K562 (cell line): ENCODE results near the gene VPS13C. TPM values are rescaled to one million over a fixed set of nuclear protein-coding genes. Genes with fewer than 3 reads are reported as not detected.

Experiments
- ATAC-seq: fragments of 200-7000 bp; cut with Tn5 transposase; 3 replicates; pipeline ENCODE4 v1.9.1; 2020; ENCODE audit warnings: moderate library complexity
- BruUV-seq: library from RNA; stranded (reverse); fragments of 400-500 nt; replicated peaks from 2 replicates; lab custom pipeline; 2021; lab: Mats Ljungman, UMichigan
- CTCF ChIA-PET: fragments of 300-600 bp; formaldehyde crosslinking; extraction: SDS; loops from one replicate; lab custom pipeline; 2021; ENCODE audit warnings: low intra/inter-chr PET ratio; lab: Yijun Ruan, JAX
- POLR2A ChIA-PET: fragments of 300-600, 350-650 bp; sonication (Branson Sonifier 250); formaldehyde crosslinking; extraction: SDS; loops from one replicate; lab custom pipeline; 2021; ENCODE audit warnings: antibody characterized with exemption, inconsistent platforms; lab: Yijun Ruan, JAX
- DNase-seq, 4 experiments: peaks; one replicate each; pipeline versions ENCODE4 v3.0.0 to v3.0.0-alpha.2; 2011 to 2018; ENCODE audit warnings: low spot score in 3 of 4, mixed read lengths in 3 of 4; ENCODE audit errors: extremely low read depth in 1 of 4
- FAIRE-seq: peaks from 2 replicates; lab custom pipeline; 2011; peaks lifted over from hg19 to GRCh38; lab: Jason Lieb, UNC
- H2AFZ ChIP-seq: 2 replicates; pipeline ENCODE4 v1.6.0; 2011; ENCODE audit warnings: low read depth, low read length, control low read depth, inconsistent platforms
- H3K27ac ChIP-seq: fragments of 200-600 bp; 3 replicates; pipeline ENCODE4 v1.8.0; 2011; ENCODE audit warnings: low read depth, mild to moderate bottlenecking, control low read depth, inconsistent platforms, low read length, moderate library complexity, mixed read lengths; ENCODE audit errors: extremely low read depth
- H3K27me3 ChIP-seq, 2 experiments: fragments of 300-600 bp in 1 of 2; 2 replicates in 1 of 2; 3 replicates in 1 of 2; pipeline versions ENCODE4 v1.6.0 to v1.8.0; 2011; ENCODE audit warnings: inconsistent platforms in 2 of 2, low read length in 2 of 2, mild to moderate bottlenecking in 1 of 2, mixed read lengths in 1 of 2, moderate library complexity in 1 of 2; ENCODE audit not compliant: control insufficient read depth in 2 of 2, insufficient read depth in 2 of 2
- H3K36me3 ChIP-seq: fragments of 300-600 bp; 3 replicates; pipeline ENCODE4 v1.8.0; 2011; ENCODE audit warnings: mild to moderate bottlenecking, low read length, inconsistent platforms; ENCODE audit not compliant: control insufficient read depth, insufficient read depth
- H3K4me1 ChIP-seq, 2 experiments: fragments of 200-600 bp in 1 of 2; replicated peaks in 1 of 2; 2 replicates in 1 of 2; 3 replicates in 1 of 2; pipeline versions ENCODE4 v1.5.1 to v1.8.0; 2011; ENCODE audit warnings: inconsistent platforms in 2 of 2, low read length in 2 of 2, mild to moderate bottlenecking in 1 of 2, mixed read lengths in 1 of 2, moderate library complexity in 1 of 2; ENCODE audit not compliant: control insufficient read depth in 2 of 2, insufficient read depth in 2 of 2
- H3K4me2 ChIP-seq: 2 replicates; pipeline ENCODE4 v1.6.1; 2011; ENCODE audit warnings: low read length, control low read depth, inconsistent platforms, mixed read lengths; ENCODE audit not compliant: insufficient read depth
- H3K4me3 ChIP-seq: fragments of 200-600 bp; sonication (generic), shearing (Covaris generic); 2 replicates; pipeline ENCODE4 v1.5.1; 2016; ENCODE audit warnings: control low read depth, inconsistent platforms
- H3K79me2 ChIP-seq: fragments of 200-600 bp; 3 replicates; pipeline ENCODE4 v1.8.0; 2011; ENCODE audit warnings: low read length, inconsistent platforms; ENCODE audit not compliant: control insufficient read depth, insufficient read depth
- H3K9ac ChIP-seq, 2 experiments: 2 replicates each; pipeline versions ENCODE4 v1.6.0 to v1.6.1; 2011; ENCODE audit warnings: low read depth in 2 of 2, low read length in 2 of 2, control low read depth in 1 of 2, inconsistent platforms in 1 of 2, mild to moderate bottlenecking in 1 of 2, mixed read lengths in 1 of 2; ENCODE audit not compliant: insufficient read depth in 1 of 2
- H3K9me1 ChIP-seq: one replicate; pipeline ENCODE4 v1.6.0; 2011; ENCODE audit warnings: inconsistent platforms, mild to moderate bottlenecking, low read length, moderate library complexity; ENCODE audit not compliant: control insufficient read depth, insufficient read depth
- H3K9me3 ChIP-seq: replicated peaks from 2 replicates; pipeline ENCODE4 v1.5.1; 2011; ENCODE audit warnings: low read depth, low read length, inconsistent platforms; ENCODE audit not compliant: control insufficient read depth, insufficient read depth
- H4K20me1 ChIP-seq: replicated peaks from 2 replicates; pipeline ENCODE4 v1.6.1; 2011; ENCODE audit warnings: low read length, inconsistent platforms, mixed read lengths; ENCODE audit not compliant: control insufficient read depth, insufficient read depth
- E2F8 ChIP-seq: fragments of 450-650 bp; IDR thresholded peaks from 2 replicates; pipeline ENCODE4 v1.7.1; 2018; ENCODE audit warnings: mild to moderate bottlenecking, low read depth; ENCODE audit not compliant: partially characterized antibody
- HES1 ChIP-seq: fragments of 450-650 bp; IDR thresholded peaks from 2 replicates; pipeline ENCODE4 v1.6.1; 2016; ENCODE audit warnings: low read depth, mild to moderate bottlenecking, moderate library complexity
- PCBP2 ChIP-seq: fragments of 200-400 bp; formaldehyde crosslinking; IDR thresholded peaks from 2 replicates; pipeline ENCODE4 v1.6.1; 2018; ENCODE audit warnings: low read length, low read depth, mild to moderate bottlenecking, moderate library complexity; ENCODE audit not compliant: poor library complexity, severe bottlenecking
- TCF7L2 ChIP-seq: fragments of 150-350 bp; IDR thresholded peaks from 2 replicates; pipeline ENCODE4 v1.6.1; 2016; ENCODE audit warnings: low read depth, mild to moderate bottlenecking, low read length, moderate library complexity
- ZNF140 ChIP-seq: fragments of 250-450 bp; sonication (Bioruptor Pico); IDR thresholded peaks from 2 replicates; pipeline ENCODE4 v1.8.0; 2021; ENCODE audit warnings: moderate library complexity, mild to moderate bottlenecking, inconsistent platforms
- ZNF24 ChIP-seq: fragments of 450-650 bp; IDR thresholded peaks from 2 replicates; pipeline ENCODE4 v1.6.1; 2016
- WGBS: fragments of 100-300 bp; shearing (Covaris generic); methylation state at CpG from one replicate; pipeline ENCODE4 v1.1.6; 2016; ENCODE audit warnings: low coverage, mixed read lengths; ENCODE audit not compliant: insufficient coverage; ENCODE audit errors: missing lambda C conversion rate; 5-methylcytosine and 5-hydroxymethylcytosine counted together
- in situ Hi-C: fragments of 300-500 bp; cut with MboI; formaldehyde crosslinking; loops from 4 replicates; pipeline ENCODE4 v1.15.0; 2018; ENCODE audit warnings: inconsistent platforms, mixed read lengths
- intact Hi-C: fragments of 100-400 bp; cut with micrococcal nuclease; formaldehyde crosslinking; loops from 2 replicates; pipeline ENCODE4 v1.14.2; 2022
- polyA plus RNA-seq, 8 experiments: library from polyadenylated mRNA; depleted of rRNA in 4 of 8; stranded (reverse) in 5 of 8; unstranded in 3 of 8; fragments of >200 nt; fragmentation: Nextera tagmentation in 2 of 8; fragmentation: Illumina TruSeq in 1 of 8; extraction: Ambion mirVana in 2 of 8; extraction: Trizol in 1 of 8; gene quantifications; 2 replicates each; pipeline versions ENCODE4 v1.2.1 to v1.2.3, GENCODE V29; 2011 to 2014; ENCODE audit warnings: inconsistent platforms in 1 of 8, missing spikeins in 1 of 8
- total RNA-seq, 7 experiments: library from RNA; depleted of rRNA in 6 of 7; stranded (reverse); fragments of >200 nt in 6 of 7; fragmentation: Illumina TruSeq in 2 of 7; extraction: Trizol in 2 of 7; gene quantifications; 2 replicates each; pipeline versions ENCODE4 v1.2.1 to v1.2.3, GENCODE V29; 2011 to 2021; ENCODE audit warnings: low replicate concordance in 1 of 7

The VPS13C gene
- total and polyA plus RNA-seq, 9 of the 15 experiments (the other 6 are each of a cell fraction or from before 2014, with no cell fraction given): 5.2 to 32.3 (median 15.7) TPM

GRCh38 chr15:61828008-61828407, 232.2 kb downstream of the VPS13C start (continued):
- TF ChIP-seq PCBP2: no peak
- TF ChIP-seq HES1: no peak
- TF ChIP-seq ZNF140: no peak
- TF ChIP-seq TCF7L2: no peak

GRCh38 chr15:61827131-61827530, 233.1 kb downstream of the VPS13C start:
- DNase-seq: no peak
- no peaks in the 10 kb centered on the region for H3K9me3 ChIP-seq
- H3K27ac ChIP-seq: no peak overlapping the region
- CTCF ChIA-PET: no interaction called here
- no TSS peak for BruUV-seq
- FAIRE-seq: no peak
- ATAC-seq: no peak
- H3K4me2 ChIP-seq: no peak overlapping the region; the same call in 1 of the 2 replicates
- TF ChIP-seq ZNF24 (no peak), E2F8 (no peak)
- no peaks in the 10 kb centered on the region for H3K36me3 ChIP-seq
- H3K9ac ChIP-seq: no peak overlapping the region
- POLR2A ChIA-PET: no interaction called here
- in situ Hi-C loops: no loop called here
- 0% methylated on average over 1 of the region's 1 CpG for WGBS
- no peaks in the 10 kb centered on the region for H3K4me1 ChIP-seq
- peaks cover 2 to 38% of the 10 kb centered on the region in 2 experiments; a peak in 2 of 5 replicates for H3K27me3 ChIP-seq
- H4K20me1 ChIP-seq: no peaks in the 10 kb centered on the region; the same call in 1 of the 2 replicates
- H3K4me3 ChIP-seq: no peak overlapping the region
- H3K79me2 ChIP-seq: no peaks in the 10 kb centered on the region
- H2AFZ ChIP-seq: no peak overlapping the region
- intact Hi-C loops: no loop called here
- no peaks in the 10 kb centered on the region for H3K9me1 ChIP-seq
